K562 (cell line): ENCODE results near the gene ERFL. TPM values are rescaled to one million over a fixed set of nuclear protein-coding genes. Genes with fewer than 3 reads are reported as not detected.

Experiments used
- FOXK1 ChIP-seq: sonication (generic); formaldehyde crosslinking; IDR thresholded peaks from 2 replicates; pipeline ENCODE4 v1.8.0; 2022; ENCODE audit warnings: missing genetic modification reagents, mild to moderate bottlenecking, borderline replicate concordance
- HDAC3 ChIP-seq: fragments of 450-650 bp; IDR thresholded peaks from 2 replicates; pipeline ENCODE4 v1.6.1; 2018; ENCODE audit warnings: borderline replicate concordance, mild to moderate bottlenecking, moderate library complexity; ENCODE audit not compliant: partially characterized antibody
- HNRNPH1 ChIP-seq: fragments of 200-400 bp; formaldehyde crosslinking; optimal IDR thresholded peaks from 2 replicates; pipeline ENCODE3; 2017; ENCODE audit warnings: low read depth, mild to moderate bottlenecking, low read length, moderate library complexity
- IRF1 ChIP-seq: sonication (generic); formaldehyde crosslinking; IDR thresholded peaks from 2 replicates; pipeline ENCODE4 v1.8.0; 2022; ENCODE audit warnings: missing genetic modification reagents, mild to moderate bottlenecking, borderline replicate concordance
- MBD1 ChIP-seq: fragments of 250-450 bp; sonication (Bioruptor Pico); IDR thresholded peaks from 2 replicates; pipeline ENCODE4 v1.8.0; 2022; ENCODE audit warnings: inconsistent platforms
- NFXL1 ChIP-seq: fragments of 450-650 bp; formaldehyde crosslinking; IDR thresholded peaks from 2 replicates; pipeline ENCODE4 v1.4.0; 2021; ENCODE audit warnings: mild to moderate bottlenecking
- POLR2A ChIP-seq: fragments of 450-650 bp; conservative IDR thresholded peaks from 2 replicates; pipeline ENCODE4 v1.6.1; 2016
- SMARCA4 ChIP-seq: fragments of 450-650 bp; IDR thresholded peaks from 2 replicates; pipeline ENCODE4 v1.6.1; 2016
- USF2 ChIP-seq: sonication (generic); formaldehyde crosslinking; IDR thresholded peaks from 2 replicates; pipeline ENCODE4 v1.5.0; 2020; ENCODE audit warnings: missing genetic modification reagents
- YBX1 ChIP-seq: fragments of 450-650 bp; IDR thresholded peaks from 2 replicates; pipeline ENCODE4 v1.7.1; 2016; ENCODE audit warnings: mild to moderate bottlenecking
- ZFP91 ChIP-seq: sonication (generic); formaldehyde crosslinking; IDR thresholded peaks from 2 replicates; pipeline ENCODE4 v1.8.0; 2022; ENCODE audit warnings: mild to moderate bottlenecking, missing genetic modification reagents
- ZNF280B ChIP-seq: fragments of 250-450 bp; sonication (Bioruptor Pico); IDR thresholded peaks from 2 replicates; pipeline ENCODE4 v1.5.1; 2021; ENCODE audit warnings: mild to moderate bottlenecking
- ZNF407 ChIP-seq: fragments of 450-650 bp; IDR thresholded peaks from 2 replicates; pipeline ENCODE4 v1.6.1; 2016; ENCODE audit warnings: low read depth
- polyA plus RNA-seq, 8 experiments: library from polyadenylated mRNA; depleted of rRNA in 4 of 8; stranded (reverse) in 5 of 8; unstranded in 3 of 8; fragments of >200 nt; fragmentation: Nextera tagmentation in 2 of 8; fragmentation: Illumina TruSeq in 1 of 8; extraction: Ambion mirVana in 2 of 8; extraction: Trizol in 1 of 8; gene quantifications; 2 replicates each; pipeline versions ENCODE4 v1.2.1 to v1.2.3, GENCODE V29; 2011 to 2014; ENCODE audit warnings: inconsistent platforms in 1 of 8, missing spikeins in 1 of 8
- total RNA-seq, 7 experiments: library from RNA; depleted of rRNA in 6 of 7; stranded (reverse); fragments of >200 nt in 6 of 7; fragmentation: Illumina TruSeq in 2 of 7; extraction: Trizol in 2 of 7; gene quantifications; 2 replicates each; pipeline versions ENCODE4 v1.2.1 to v1.2.3, GENCODE V29; 2011 to 2021; ENCODE audit warnings: low replicate concordance in 1 of 7

The ERFL gene
- total and polyA plus RNA-seq, 9 of the 15 experiments (the other 6 are each of a cell fraction or from before 2014, with no cell fraction given) = 0.07 to 0.75 (median 0.32) TPM; not detected in 4

- no peak for TF ChIP-seq IRF1 (CRISPR knock-in tag)
- TF ChIP-seq NFXL1 = no peak
- TF ChIP-seq USF2 = no peak; the same call in 1 of the 2 replicates
- TF ChIP-seq POLR2A = no peak
- TF ChIP-seq FOXK1 = no peak
- TF ChIP-seq MBD1 (CRISPR knock-in tag) = no peak
- no peak for TF ChIP-seq YBX1
- TF ChIP-seq SMARCA4 = 0 out of 2 replicates have a peak, but pooled peaks have one; percentile 40
- no peak for TF ChIP-seq HNRNPH1
- no peak for TF ChIP-seq ZNF280B (CRISPR knock-in tag)
- no peak for TF ChIP-seq ZFP91 (CRISPR knock-in tag)
- no peak for TF ChIP-seq ZNF407
- no peak for TF ChIP-seq HDAC3
Observed at GRCh38 chr19:41957838-41958366, 29.7 kb upstream of the ERFL start (continued).
